Peyer's patch (tissue), 4 donors: Measurements from ENCODE around the gene TGFBR3L. TPM values are rescaled to one million over a fixed set of nuclear protein-coding genes. Genes with fewer than 3 reads are reported as not detected.
"Not testable (repeated sequence)": the region's sequence is repeated elsewhere in the genome, so short reads cannot be mapped to it uniquely, and the experiment has no call there.

ENCODE experiments used
- DNase-seq, 3 donors: peaks; one replicate each; pipeline ENCODE4 v3.0.0-alpha.2; 2017 to 2019
- H3K27ac ChIP-seq, 4 donors: fragments of 200-600 bp; sonication (generic); one replicate each; pipeline ENCODE4 v1.5.1; 2016 to 2019
- H3K27me3 ChIP-seq, 2 donors: fragments of 200-600 bp; sonication (generic); one replicate each; pipeline ENCODE4 v1.5.1; 2019
- H3K36me3 ChIP-seq, 3 donors: fragments of 200-600 bp; sonication (generic); one replicate each; pipeline ENCODE4 v1.5.1; 2016 to 2019
- H3K4me1 ChIP-seq, 4 donors: fragments of 200-600 bp; sonication (generic); one replicate each; pipeline ENCODE4 v1.5.1; 2016 to 2019
- H3K4me3 ChIP-seq, 4 donors: fragments of 200-600 bp; sonication (generic); 1 replicate in 3 of 4; 2 replicates in 1 of 4; pipeline ENCODE4 v1.5.1; 2016 to 2019; ENCODE audit warnings: mild to moderate bottlenecking in 1 of 4
- H3K9me3 ChIP-seq, 4 donors: fragments of 200-600 bp; sonication (generic); one replicate each; pipeline ENCODE4 v1.5.1; 2016 to 2019; ENCODE audit warnings: mild to moderate bottlenecking in 1 of 4
- CTCF ChIP-seq, 6 experiments: fragments of 450-650 bp in 4 of 6; fragments of 200-600 bp in 2 of 6; sonication (generic) in 1 of 6; IDR thresholded peaks; one replicate each; pipeline ENCODE4 v1.5.1; 2017 to 2019; ENCODE audit warnings: antibody characterized with exemption in 6 of 6, mild to moderate bottlenecking in 3 of 6, moderate library complexity in 1 of 6
- POLR2A ChIP-seq, 2 donors: fragments of 450-650 bp; IDR thresholded peaks; one replicate each; pipeline ENCODE4 v1.5.1; 2017; ENCODE audit warnings: antibody characterized with exemption in 2 of 2, mild to moderate bottlenecking in 2 of 2, moderate library complexity in 2 of 2
- total RNA-seq, 4 donors: library from RNA; depleted of rRNA; stranded (reverse); fragments of >200 nt; gene quantifications; one replicate each; pipeline ENCODE4 v1.1.0, GENCODE V29; 2016

TGFBR3L gene
- total RNA-seq, 4 donors from 2014 or later, result not detected

GRCh38 chr19:7915250-7916102 lies 846 bp downstream of the TGFBR3L start:
- TF ChIP-seq CTCF (IDR thresholded peaks at IDR 0.05), result no peak
- no peak for TF ChIP-seq POLR2A (IDR thresholded peaks at IDR 0.05)
- Histone ChIP-seq H3K9me3 (no peaks in the 10 kb centered on the region), H3K27me3 (peaks cover 0 to 38% of the 10 kb centered on the region in 2 donors), H3K36me3 (peaks cover 0 to 28% (median 0%) of the 10 kb centered on the region in 3 donors), H3K4me1 (peaks cover 2 to 31% (median 20%) of the 10 kb centered on the region in 4 donors), H3K4me3 (peak overlapping the region in 3 of 4 donors; percentile 49 to 94 (median 78)), H3K27ac (no peak overlapping the region)
- DNase-seq, result no peak

DNA sequence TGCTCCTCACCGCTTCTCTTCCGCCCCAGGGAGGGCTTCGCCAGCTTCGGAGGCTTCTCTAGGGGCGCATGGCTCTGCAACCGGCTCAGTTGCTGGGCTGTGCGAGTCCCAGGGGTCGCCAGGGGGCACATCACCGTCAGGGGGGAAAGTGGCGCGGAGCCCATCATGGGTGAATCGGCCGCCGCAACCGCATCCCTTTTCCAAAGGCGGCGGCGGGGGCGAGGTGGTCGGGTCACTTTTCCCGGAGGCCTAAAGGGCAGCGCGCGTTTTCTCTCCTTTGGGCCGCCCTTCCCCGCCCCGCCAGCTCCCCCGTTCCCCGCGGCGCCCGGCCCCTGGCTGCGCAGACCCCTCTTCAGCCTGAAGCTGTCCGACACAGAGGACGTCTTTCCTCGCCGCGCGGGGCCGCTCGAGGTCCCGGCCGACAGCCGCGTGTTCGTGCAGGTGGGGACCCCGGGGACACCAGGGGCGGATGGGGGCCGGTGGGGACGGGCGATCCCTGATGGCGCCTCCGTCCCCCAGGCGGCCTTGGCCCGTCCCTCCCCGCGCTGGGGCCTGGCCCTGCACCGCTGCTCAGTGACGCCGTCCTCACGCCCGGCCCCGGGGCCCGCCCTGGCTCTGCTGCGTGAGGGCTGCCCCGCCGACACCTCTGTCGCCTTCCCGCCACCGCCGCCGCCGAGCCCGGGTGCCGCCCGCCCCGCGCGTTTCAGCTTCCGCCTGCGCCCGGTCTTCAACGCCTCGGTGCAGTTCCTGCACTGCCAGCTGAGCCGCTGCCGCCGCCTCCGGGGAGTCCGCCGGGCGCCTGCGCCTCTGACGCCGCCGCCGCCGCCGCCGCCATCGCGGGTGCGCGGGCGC lies 1.7 kb downstream of the TGFBR3L start:
- Histone ChIP-seq H3K27me3 (peaks cover 0 to 38% of the 10 kb centered on the region in 2 donors), H3K36me3 (peaks cover 0 to 20% (median 0%) of the 10 kb centered on the region in 3 donors), H3K4me1 (peaks cover 2 to 35% (median 24%) of the 10 kb centered on the region in 4 donors), H3K4me3 (peak overlapping the region; percentile 6 to 94 (median 64)), H3K9me3 (no peaks in the 10 kb centered on the region), H3K27ac (peak overlapping the region in 1 of 4 donors; percentile 25)
- no peak for TF ChIP-seq POLR2A (IDR thresholded peaks at IDR 0.05)
- TF ChIP-seq CTCF (IDR thresholded peaks at IDR 0.05), result no peak
- peak in 1 of 3 donors; percentile 69 for DNase-seq

DNA sequence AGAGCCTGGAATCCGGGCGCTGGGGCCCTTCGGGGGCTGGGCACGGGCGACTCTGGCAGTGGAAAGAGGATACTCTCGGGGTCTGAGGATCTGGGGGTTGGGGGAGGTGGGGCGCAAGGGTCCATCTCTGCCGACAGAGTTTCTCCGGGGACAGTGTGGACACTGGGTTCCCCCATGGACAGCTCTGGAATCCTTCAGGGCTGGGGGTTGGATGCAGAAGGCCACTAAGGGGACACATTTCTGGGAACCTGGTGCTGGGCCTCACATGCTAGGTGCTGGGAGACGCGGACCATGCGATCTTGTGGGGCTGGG lies 2.3 kb downstream of the TGFBR3L start:
- Histone ChIP-seq H3K36me3 (peaks cover 0 to 16% (median 0%) of the 10 kb centered on the region in 3 donors), H3K9me3 (no peaks in the 10 kb centered on the region), H3K27ac (peak overlapping the region in 1 of 4 donors; percentile 25), H3K27me3 (peaks cover 0 to 38% of the 10 kb centered on the region in 2 donors), H3K4me3 (peak overlapping the region; percentile 6 to 94 (median 64)), H3K4me1 (peaks cover 2 to 41% (median 29%) of the 10 kb centered on the region in 4 donors)
- no peak for TF ChIP-seq CTCF (IDR thresholded peaks at IDR 0.05)
- TF ChIP-seq POLR2A (IDR thresholded peaks at IDR 0.05), result no peak
- no peak for DNase-seq

DNA sequence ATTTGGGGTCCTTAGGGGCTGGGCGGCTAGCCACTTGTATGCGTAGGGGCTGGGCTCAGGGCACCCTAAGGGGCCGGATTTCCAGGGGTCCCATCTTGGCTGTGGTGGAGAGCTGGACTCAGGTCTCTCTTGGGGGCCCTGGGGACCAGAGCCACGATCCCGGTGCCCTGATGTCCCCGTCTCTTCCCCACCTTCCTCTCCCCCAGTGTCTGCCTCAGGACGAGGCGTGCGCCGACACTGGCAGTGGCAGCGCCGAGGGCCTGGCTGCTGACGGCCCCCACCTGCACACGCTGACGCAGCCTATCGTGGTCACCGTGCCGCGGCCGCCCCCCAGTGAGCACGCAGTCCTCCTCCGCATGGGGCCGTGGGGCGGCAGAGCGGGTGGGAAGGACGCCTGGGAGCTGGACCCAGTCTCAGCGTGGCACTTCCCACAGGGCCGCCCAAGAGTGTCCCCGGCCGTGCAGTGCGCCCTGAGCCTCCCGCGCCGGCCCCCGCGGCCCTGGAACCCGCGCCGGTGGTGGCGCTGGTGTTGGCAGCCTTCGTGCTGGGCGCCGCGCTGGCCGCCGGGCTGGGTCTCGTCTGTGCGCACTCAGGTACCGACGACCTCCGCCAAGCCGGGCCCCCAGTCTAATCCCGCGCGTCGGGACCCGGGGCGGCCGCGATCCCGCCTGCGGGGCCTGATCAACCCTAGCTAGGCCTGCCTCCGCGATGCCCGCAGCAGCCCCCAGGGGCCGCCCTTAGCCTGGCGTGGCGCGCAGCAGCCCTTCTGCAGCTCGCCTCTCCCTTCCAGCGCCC lies 2.8 kb downstream of the TGFBR3L start:
- Histone ChIP-seq H3K27me3 (peaks cover 0 to 38% of the 10 kb centered on the region in 2 donors), H3K4me3 (peak overlapping the region; percentile 2 to 94 (median 64)), H3K27ac (peak overlapping the region in 1 of 4 donors; percentile 39), H3K9me3 (no peaks in the 10 kb centered on the region), H3K36me3 (peaks cover 0 to 15% (median 0%) of the 10 kb centered on the region in 3 donors), H3K4me1 (peaks cover 2 to 46% (median 29%) of the 10 kb centered on the region in 4 donors)
- peak; percentile 34 to 76 (median 75) for DNase-seq
- TF ChIP-seq POLR2A (IDR thresholded peaks at IDR 0.05) (no peak), CTCF (IDR thresholded peaks at IDR 0.05) (peak in 5 of 6 experiments; percentile 13 to 63 (median 53))

- not testable (repeated sequence) for H3K27ac ChIP-seq, H3K9me3 ChIP-seq, DNase-seq
- H3K27me3 ChIP-seq, result peaks cover 0 to 38% of the 10 kb centered on the region in 2 donors
- H3K4me3 ChIP-seq, result peak overlapping the region in 3 of 4 donors; percentile 49 to 94 (median 78)
- H3K4me1 ChIP-seq, result peaks cover 2 to 46% (median 29%) of the 10 kb centered on the region in 4 donors
- peaks cover 0 to 15% (median 0%) of the 10 kb centered on the region in 3 donors for H3K36me3 ChIP-seq
These were observed 3.5 kb downstream of the TGFBR3L start for GRCh38 chr19:7918062-7918614.
